AG10803 (cell line): ENCODE measurements around the gene KRTAP23-1.

Experiments
- DNase-seq: peaks from one replicate; pipeline ENCODE4 v3.0.0; 2010; ENCODE audit warnings: low read depth
- H3K4me3 ChIP-seq: 2 replicates; pipeline ENCODE4 v1.5.1; 2011; ENCODE audit warnings: mild to moderate bottlenecking, low read length, control low read depth
- CTCF ChIP-seq: conservative IDR thresholded peaks from 2 replicates; pipeline ENCODE4 v1.5.1; 2011; ENCODE audit warnings: mild to moderate bottlenecking, low read length, control low read depth, inconsistent platforms

KRTAP23-1 gene

GRCh38 chr21:30315701-30316100, 32.7 kb downstream of the KRTAP23-1 start:
- DNase-seq = no peak
- TF ChIP-seq CTCF = no peak
- H3K4me3 ChIP-seq = no peak overlapping the region

GRCh38 chr21:30306884-30307283, 41.5 kb downstream of the KRTAP23-1 start:
- no peak overlapping the region for H3K4me3 ChIP-seq
- TF ChIP-seq CTCF = no peak
- no peak for DNase-seq

- H3K4me3 ChIP-seq = no peak overlapping the region
- no peak for DNase-seq
- no peak for TF ChIP-seq CTCF
These were observed 43.3 kb downstream of the KRTAP23-1 start for GRCh38 chr21:30305136-30305535.
